GM18511 (cell line): Measurements from ENCODE around the gene NLGN2.

Source experiments
- ATAC-seq: cut with Tn5 transposase; IDR thresholded peaks from one replicate; pipeline ENCODE4 v1.9.1; 2021; ENCODE audit warnings: mild to moderate bottlenecking, moderate library complexity; ENCODE audit not compliant: unreplicated experiment

The NLGN2 gene

DNA sequence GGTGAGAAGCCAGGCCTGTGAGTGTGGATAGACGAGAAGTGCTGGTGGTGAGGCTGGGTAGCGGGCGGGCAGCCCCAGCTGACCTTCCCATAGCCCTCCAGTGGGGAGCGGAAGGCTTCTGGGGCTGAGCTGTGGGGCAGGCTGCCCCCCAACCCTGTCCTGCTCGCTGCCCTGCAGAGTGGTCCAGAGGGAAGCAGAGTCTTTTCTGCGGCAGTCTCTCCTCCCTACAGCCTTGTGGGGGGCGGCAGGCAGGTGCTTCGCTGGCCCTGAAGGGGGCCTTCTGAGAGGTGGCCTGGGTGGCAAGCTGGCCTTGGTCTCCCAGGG is 3.7 kb downstream of the NLGN2 start:
- no peak for ATAC-seq

DNA sequence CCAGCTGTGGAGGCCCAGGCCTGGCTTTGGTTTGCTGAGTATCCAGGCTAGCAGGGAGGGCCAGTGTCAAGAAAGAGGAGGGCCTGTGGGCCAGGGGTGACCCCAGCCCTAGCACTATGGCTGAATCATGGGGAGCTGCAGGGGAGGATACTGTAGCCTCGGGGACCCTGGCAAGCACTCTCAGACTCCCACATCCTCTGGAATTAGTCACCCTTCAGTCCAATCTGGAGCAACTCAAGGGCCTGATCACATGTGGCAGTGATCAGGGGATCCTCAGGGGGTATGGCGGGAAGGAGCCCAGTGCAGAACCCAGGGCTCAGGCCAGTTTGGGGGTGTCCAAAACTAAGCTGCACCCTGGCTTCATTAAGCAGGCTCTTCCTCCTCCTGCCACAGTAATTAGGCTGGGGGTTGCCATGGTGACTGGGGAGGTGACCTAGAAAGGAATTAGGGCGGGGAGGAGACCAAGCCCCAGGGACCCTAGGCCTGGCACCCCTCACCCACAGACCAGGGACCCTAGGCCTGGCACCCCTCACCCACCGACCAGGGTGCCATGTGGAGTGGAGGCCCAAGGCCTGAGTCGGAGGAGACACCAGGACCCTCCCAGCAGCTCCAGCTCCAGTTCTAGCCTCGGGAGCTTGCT is 5.8 kb downstream of the NLGN2 start:
- no peak for ATAC-seq

DNA sequence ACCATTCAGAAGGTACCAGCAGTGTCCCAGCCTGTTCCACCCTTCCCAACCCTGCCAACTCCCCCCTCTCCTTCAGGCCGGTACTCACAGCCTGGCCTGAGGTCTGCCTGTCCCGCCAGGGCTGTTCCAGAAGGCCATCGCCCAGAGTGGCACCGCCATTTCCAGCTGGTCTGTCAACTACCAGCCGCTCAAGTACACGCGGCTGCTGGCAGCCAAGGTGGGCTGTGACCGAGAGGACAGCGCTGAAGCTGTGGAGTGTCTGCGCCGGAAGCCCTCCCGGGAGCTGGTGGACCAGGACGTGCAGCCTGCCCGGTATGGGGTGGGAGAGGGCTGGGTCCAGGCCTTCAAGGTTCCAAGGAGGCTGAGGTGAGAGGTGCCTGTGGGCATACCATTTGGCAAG is 7.2 kb downstream of the NLGN2 start:
- no peak for ATAC-seq

DNA sequence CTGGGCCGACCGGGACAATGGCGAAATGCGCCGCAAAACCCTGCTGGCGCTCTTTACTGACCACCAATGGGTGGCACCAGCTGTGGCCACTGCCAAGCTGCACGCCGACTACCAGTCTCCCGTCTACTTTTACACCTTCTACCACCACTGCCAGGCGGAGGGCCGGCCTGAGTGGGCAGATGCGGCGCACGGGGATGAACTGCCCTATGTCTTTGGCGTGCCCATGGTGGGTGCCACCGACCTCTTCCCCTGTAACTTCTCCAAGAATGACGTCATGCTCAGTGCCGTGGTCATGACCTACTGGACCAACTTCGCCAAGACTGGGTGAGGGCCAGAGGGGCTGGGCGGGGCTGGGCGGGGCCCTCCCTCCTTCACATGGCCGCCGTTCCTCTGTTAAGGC is 8.1 kb downstream of the NLGN2 start:
- ATAC-seq, result no peak

GRCh38 chr17:7416323-7416722 is 8.7 kb downstream of the NLGN2 start:
- no peak for ATAC-seq

DNA sequence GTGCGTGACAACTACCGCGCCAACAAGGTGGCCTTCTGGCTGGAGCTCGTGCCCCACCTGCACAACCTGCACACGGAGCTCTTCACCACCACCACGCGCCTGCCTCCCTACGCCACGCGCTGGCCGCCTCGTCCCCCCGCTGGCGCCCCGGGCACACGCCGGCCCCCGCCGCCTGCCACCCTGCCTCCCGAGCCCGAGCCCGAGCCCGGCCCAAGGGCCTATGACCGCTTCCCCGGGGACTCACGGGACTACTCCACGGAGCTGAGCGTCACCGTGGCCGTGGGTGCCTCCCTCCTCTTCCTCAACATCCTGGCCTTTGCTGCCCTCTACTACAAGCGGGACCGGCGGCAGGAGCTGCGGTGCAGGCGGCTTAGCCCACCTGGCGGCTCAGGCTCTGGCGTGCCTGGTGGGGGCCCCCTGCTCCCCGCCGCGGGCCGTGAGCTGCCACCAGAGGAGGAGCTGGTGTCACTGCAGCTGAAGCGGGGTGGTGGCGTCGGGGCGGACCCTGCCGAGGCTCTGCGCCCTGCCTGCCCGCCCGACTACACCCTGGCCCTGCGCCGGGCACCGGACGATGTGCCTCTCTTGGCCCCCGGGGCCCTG is 9.5 kb downstream of the NLGN2 start:
- no peak for ATAC-seq

DNA sequence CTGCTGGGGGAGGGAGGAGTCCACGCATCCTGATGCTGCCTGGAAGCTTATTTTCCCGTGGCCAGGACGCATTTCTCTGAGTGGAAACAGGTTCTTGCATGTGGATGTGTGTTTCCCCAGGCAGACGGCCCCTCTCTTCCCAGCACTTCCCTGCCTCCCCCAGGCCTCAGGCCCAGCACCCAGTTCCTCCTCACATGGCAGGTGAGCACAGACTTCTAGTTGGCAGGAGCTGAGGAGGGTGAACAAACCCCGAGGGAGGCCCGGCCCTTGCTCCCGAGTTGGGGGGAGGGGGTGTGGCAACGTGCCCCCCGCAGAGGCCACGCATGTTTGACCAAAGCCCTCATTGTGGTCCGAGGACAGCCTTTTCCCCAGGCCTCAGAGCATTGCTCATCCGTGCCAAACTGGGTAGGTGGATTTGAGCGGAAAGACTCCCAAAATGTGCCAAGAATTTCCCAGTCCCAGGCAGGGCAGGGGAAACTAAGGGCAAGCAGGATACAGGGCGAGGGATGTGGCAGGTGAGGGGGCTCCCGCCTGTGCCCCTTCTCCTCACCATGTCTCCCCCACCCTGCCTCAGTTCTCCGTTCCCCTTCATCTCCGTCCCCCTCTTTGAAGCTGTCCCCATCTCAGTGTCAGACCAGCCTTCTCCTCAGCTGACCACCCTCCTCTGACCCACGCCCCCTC is 11.0 kb downstream of the NLGN2 start:
- no peak for ATAC-seq

GRCh38 chr17:7419819-7420610 is 12.4 kb downstream of the NLGN2 start, which contains the start of gene SPEM1:
Gene SPEM1 (plus strand): TSS chr17:7420324. CDS start chr17:7420385, 61 bp downstream.
- no peak for ATAC-seq

- ATAC-seq, result no peak
Measured at GRCh38 chr17:7421186-7421585, 13.5 kb downstream of the NLGN2 start.

DNA sequence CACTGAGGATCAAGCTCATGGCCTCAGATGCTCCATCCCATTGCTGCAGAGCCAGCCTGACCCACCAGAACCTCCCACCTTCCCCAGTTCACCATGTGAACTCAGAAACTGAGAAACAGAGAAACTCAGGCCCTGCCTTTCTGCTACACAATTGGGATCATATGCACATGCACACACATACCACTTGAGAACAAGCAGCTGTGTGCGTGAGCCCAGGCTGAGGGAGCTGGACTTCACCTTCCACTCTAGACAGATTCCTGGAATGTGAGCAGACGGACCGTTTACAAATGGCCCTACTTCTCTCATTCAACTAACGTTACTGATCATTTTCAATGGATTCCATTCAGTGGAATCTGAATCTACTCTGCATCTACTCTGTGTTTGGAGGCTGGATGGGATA is 16.0 kb downstream of the NLGN2 start:
- ATAC-seq, result no peak

DNA sequence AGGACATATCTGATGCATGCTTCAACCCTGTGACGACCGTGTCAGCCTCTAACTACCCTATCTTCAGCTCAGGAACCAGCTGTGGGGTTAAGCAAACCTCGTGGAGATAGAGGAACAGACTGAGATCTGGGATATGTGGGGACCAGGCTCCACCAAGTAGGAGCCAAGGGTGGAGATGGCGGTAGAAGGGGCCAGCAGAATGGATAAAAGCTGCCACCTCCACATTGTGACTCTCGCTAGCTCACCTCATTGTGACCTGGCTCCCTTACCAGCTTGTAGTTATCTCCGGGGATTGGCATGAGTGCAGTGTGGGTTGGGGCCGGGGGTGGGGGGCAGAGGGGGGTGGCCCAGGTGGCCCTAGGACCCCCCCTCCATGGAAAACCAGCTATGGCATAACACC is 17.7 kb downstream of the NLGN2 start, which contains the start of gene SPEM2:
Gene SPEM2 (plus strand): TSS at position 301 of the 400 bp plus-strand sequence. CDS start 73 bp downstream, at position 374.
- no peak for ATAC-seq

DNA sequence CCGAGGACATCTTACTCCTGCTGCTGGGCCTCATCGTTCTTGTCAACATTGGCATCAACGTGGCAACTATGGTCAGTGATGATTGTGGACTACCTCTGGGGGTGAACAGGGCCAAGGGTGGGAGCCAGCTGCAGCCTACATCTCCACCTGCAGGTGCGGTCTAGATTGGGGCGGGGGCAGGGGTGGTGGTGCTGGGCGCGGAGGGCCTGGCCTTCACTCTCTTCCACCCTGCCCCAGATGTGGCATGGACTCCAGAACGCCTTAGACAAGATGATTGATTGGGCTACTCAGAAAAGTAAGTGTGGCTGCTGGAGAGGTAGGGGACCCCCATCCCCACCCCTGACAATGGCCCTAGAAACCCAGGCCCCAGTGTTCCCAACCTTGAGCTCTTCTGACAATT is 18.1 kb downstream of the NLGN2 start:
- ATAC-seq, result no peak

GRCh38 chr17:7426203-7426863 is 18.7 kb downstream of the NLGN2 start:
- ATAC-seq, result no peak

DNA sequence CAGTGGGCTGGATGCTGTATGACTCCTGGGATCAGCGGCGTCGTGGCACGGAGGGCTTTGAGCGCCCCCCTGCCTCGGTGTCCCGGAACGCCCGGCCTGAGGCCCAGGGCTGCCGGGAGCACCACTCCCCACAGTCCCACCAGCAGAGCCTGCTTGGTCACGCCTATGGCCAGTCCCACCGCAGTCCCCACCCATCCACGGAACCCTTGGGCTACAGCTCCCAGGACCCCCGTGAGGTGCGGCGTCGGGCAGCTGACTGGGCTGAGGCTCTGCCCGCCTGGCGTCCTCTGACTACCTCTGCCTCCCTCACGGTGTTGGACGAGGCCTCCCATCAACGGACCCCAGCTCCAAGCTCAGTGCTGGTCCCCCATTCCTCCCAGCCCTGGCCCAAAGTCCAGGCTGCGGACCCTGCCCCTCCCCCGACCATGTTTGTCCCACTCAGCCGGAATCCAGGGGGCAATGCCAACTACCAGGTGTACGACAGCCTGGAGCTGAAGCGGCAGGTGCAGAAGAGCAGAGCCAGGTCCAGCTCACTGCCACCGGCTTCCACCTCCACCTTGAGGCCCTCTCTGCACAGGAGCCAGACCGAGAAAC is 19.3 kb downstream of the NLGN2 start:
- ATAC-seq, result no peak

DNA sequence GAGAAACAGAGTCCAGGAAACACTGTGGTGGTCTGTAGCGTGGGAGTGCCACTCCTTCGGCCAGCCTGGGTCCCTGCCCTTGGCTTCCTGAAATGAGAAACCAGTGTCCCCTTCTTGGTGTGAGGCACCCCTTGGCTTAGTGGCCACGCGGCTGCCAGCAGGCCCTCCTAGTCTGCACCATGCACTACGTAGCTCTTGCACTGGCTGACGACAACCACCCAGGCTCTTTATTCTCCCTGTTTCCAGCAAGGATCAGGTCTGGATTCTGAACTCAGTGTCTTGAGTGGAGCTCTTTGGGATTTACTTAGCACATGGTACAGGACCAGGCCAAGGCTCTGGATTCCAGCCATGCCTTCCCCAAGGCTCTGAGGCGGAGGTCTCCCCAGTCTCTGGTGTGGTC is 19.9 kb downstream of the NLGN2 start:
- no peak for ATAC-seq

GRCh38 chr17:7428557-7428956 is 20.9 kb downstream of the NLGN2 start, which contains the start of gene SPEM3:
Gene SPEM3 (plus strand): TSS chr17:7428857. CDS start chr17:7428903, 46 bp downstream.
- ATAC-seq, result no peak

DNA sequence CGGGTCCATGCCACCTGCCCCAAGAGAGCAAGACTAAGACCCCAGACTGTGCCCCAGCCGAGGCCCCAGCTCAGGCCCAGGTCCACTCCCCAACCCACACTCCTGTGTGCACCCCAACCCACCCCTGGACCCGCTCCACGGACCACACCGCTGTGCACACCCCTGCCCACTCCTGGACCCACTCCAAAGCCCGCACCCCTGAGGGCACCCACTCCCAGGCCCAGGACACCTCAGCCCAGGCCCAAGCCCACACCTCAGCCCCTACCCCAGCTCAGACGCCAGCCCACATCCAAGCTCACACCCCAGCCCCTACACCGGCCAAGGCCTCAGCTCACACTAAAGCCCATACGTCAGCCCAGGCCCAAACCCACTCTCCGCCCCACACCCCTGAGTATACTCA is 22.1 kb downstream of the NLGN2 start:
- ATAC-seq, result no peak

GRCh38 chr17:7431231-7431630 is 23.6 kb downstream of the NLGN2 start:
- no peak for ATAC-seq

- no peak for ATAC-seq
Measured at GRCh38 chr17:7432296-7432695, 24.7 kb downstream of the NLGN2 start.
